Bronchial epithelial cell (primary cell): Measurements from ENCODE around the gene PDE4B. TPM values are rescaled to one million over a fixed set of nuclear protein-coding genes. Genes with fewer than 3 reads are reported as not detected.
"Not testable (repeated sequence)": the region's sequence is repeated elsewhere in the genome, so short reads cannot be mapped to it uniquely, and the experiment has no call there.

ENCODE experiments used
- DNase-seq: peaks from one replicate; pipeline ENCODE4 v3.0.0-alpha.2; 2010; ENCODE audit warnings: low read depth
- FAIRE-seq: peaks from 2 replicates; lab custom pipeline; 2011; peaks lifted over from hg19 to GRCh38; lab: Jason Lieb, UNC
- H3K27me3 ChIP-seq: 2 replicates; pipeline ENCODE4 v1.5.1; 2011; ENCODE audit warnings: low read length; ENCODE audit not compliant: control insufficient read depth, insufficient read depth
- H3K36me3 ChIP-seq: 2 replicates; pipeline ENCODE4 v1.5.1; 2011; ENCODE audit warnings: low read length; ENCODE audit not compliant: control insufficient read depth, insufficient read depth
- H3K4me3 ChIP-seq: 2 replicates; pipeline ENCODE4 v1.5.1; 2011; ENCODE audit warnings: mild to moderate bottlenecking, low read depth, low read length, control low read depth
- CTCF ChIP-seq: IDR thresholded peaks from 2 replicates; pipeline ENCODE4 v1.5.1; 2011; ENCODE audit warnings: mild to moderate bottlenecking, moderate library complexity, low read length, control low read depth, inconsistent platforms; ENCODE audit not compliant: insufficient read depth, severe bottlenecking
- total RNA-seq: library from RNA; depleted of rRNA; stranded (reverse); fragments of >200 nt; gene quantifications from 2 replicates; pipeline ENCODE4 v1.2.1, GENCODE V29; 2014

The PDE4B gene
- total RNA-seq, 1 donor from 2014 or later = 0.26 TPM

- H3K27me3 ChIP-seq = no peaks in the 10 kb centered on the region
- DNase-seq (no peak), FAIRE-seq (no peak)
- H3K4me3 ChIP-seq = no peak overlapping the region
- no peaks in the 10 kb centered on the region for H3K36me3 ChIP-seq
- no peak for TF ChIP-seq CTCF
Observed at GRCh38 chr1:66084442-66084841, 291.7 kb downstream of the PDE4B start.

- no peak for TF ChIP-seq CTCF
- FAIRE-seq (no peak), DNase-seq (no peak)
- no peak overlapping the region for H3K4me3 ChIP-seq
- H3K36me3 ChIP-seq = no peaks in the 10 kb centered on the region
- H3K27me3 ChIP-seq = no peaks in the 10 kb centered on the region
Observed at GRCh38 chr1:66085600-66085999, 292.9 kb downstream of the PDE4B start.

GRCh38 chr1:66088787-66089186 is 296.1 kb downstream of the PDE4B start:
- FAIRE-seq (no peak), DNase-seq (no peak)
- Histone ChIP-seq H3K36me3 (no peaks in the 10 kb centered on the region), H3K4me3 (no peak overlapping the region), H3K27me3 (no peaks in the 10 kb centered on the region)
- no peak for TF ChIP-seq CTCF

- Histone ChIP-seq H3K36me3 (no peaks in the 10 kb centered on the region), H3K27me3 (no peaks in the 10 kb centered on the region), H3K4me3 (no peak overlapping the region)
- FAIRE-seq (no peak), DNase-seq (no peak)
- TF ChIP-seq CTCF = no peak
Observed at GRCh38 chr1:66090859-66091457, 298.3 kb downstream of the PDE4B start.

GRCh38 chr1:66095190-66095589 is 302.5 kb downstream of the PDE4B start:
- FAIRE-seq (no peak), DNase-seq (peak; percentile 6)
- Histone ChIP-seq H3K36me3 (no peaks in the 10 kb centered on the region), H3K4me3 (no peak overlapping the region), H3K27me3 (no peaks in the 10 kb centered on the region)
- no peak for TF ChIP-seq CTCF

- not testable (repeated sequence) for H3K27me3 ChIP-seq, DNase-seq, FAIRE-seq, H3K4me3 ChIP-seq, H3K36me3 ChIP-seq
Observed at GRCh38 chr1:66100959-66101358, 308.3 kb downstream of the PDE4B start.

- H3K36me3 ChIP-seq, DNase-seq, H3K4me3 ChIP-seq, FAIRE-seq, H3K27me3 ChIP-seq: not testable (repeated sequence)
Observed at GRCh38 chr1:66104076-66104475, 311.4 kb downstream of the PDE4B start.
